GM21717 (cell line): Measurements from ENCODE around the gene MTIF3.
"Not testable (repeated sequence)": the region's sequence is repeated elsewhere in the genome, so short reads cannot be mapped to it uniquely, and the experiment has no call there.

Experiments
- ATAC-seq: cut with Tn5 transposase; IDR thresholded peaks from one replicate; pipeline ENCODE4 v1.9.1; 2021; ENCODE audit warnings: mild to moderate bottlenecking, moderate library complexity; ENCODE audit not compliant: unreplicated experiment

Gene MTIF3

GRCh38 chr13:27421101-27421871, 29.1 kb downstream of the MTIF3 start:
- ATAC-seq: no peak

GRCh38 chr13:27419328-27419727, 31.0 kb downstream of the MTIF3 start:
- ATAC-seq: no peak

- ATAC-seq: no peak
Measured at GRCh38 chr13:27415116-27415515, 35.2 kb downstream of the MTIF3 start.

GRCh38 chr13:27411341-27411740, 39.0 kb downstream of the MTIF3 start:
- ATAC-seq: no peak

- no peak for ATAC-seq
Measured at GRCh38 chr13:27409013-27409412, 41.4 kb downstream of the MTIF3 start.

GRCh38 chr13:27408074-27408473, 42.3 kb downstream of the MTIF3 start:
- no peak for ATAC-seq

- ATAC-seq: no peak
Measured at GRCh38 chr13:27406178-27406939, 44.0 kb downstream of the MTIF3 start.

- ATAC-seq: no peak
Measured at GRCh38 chr13:27405546-27406134, 44.7 kb downstream of the MTIF3 start.

GRCh38 chr13:27404680-27405079, 45.7 kb downstream of the MTIF3 start:
- no peak for ATAC-seq

GRCh38 chr13:27403727-27404385, 46.5 kb downstream of the MTIF3 start:
- no peak for ATAC-seq

GRCh38 chr13:27403203-27403678, 47.1 kb downstream of the MTIF3 start:
- no peak for ATAC-seq

- ATAC-seq: no peak
Measured at GRCh38 chr13:27401210-27401609, 49.2 kb downstream of the MTIF3 start.

GRCh38 chr13:27400405-27400804, 50.0 kb downstream of the MTIF3 start:
- not testable (repeated sequence) for ATAC-seq

GRCh38 chr13:27398360-27398759, 52.0 kb downstream of the MTIF3 start:
- ATAC-seq: no peak

GRCh38 chr13:27396252-27396846, 54.0 kb downstream of the MTIF3 start:
- ATAC-seq: no peak

GRCh38 chr13:27395007-27395510, 55.3 kb downstream of the MTIF3 start:
- ATAC-seq: no peak

- ATAC-seq: no peak
Measured at GRCh38 chr13:27393101-27393500, 57.3 kb downstream of the MTIF3 start.

GRCh38 chr13:27391471-27391870, 58.9 kb downstream of the MTIF3 start:
- no peak for ATAC-seq

GRCh38 chr13:27389891-27390290, 60.5 kb downstream of the MTIF3 start:
- no peak for ATAC-seq

- no peak for ATAC-seq
Measured at GRCh38 chr13:27388241-27388640, 62.1 kb downstream of the MTIF3 start.
